ENCODE measurements around the gene ERMP1. TPM values are rescaled to one million over a fixed set of nuclear protein-coding genes. Genes with fewer than 3 reads are reported as not detected.
A peak's percentile ranks its signal among the peaks of the same experiment; 100 is the strongest.

Gene ERMP1
- total RNA-seq, 1 donor from 2014 or later, result 7.3 TPM

GRCh38 chr9:5846501-5846921 lies 13.6 kb upstream of the ERMP1 start:
- ATAC-seq (ENCODE audit: low read depth), result no peak
- no peaks in the 10 kb centered on the region for H3K36me3 Mint-ChIP-seq (ENCODE audit: low read depth)
- no peak for TF ChIP-seq CTCF (IDR thresholded peaks at IDR 0.05)
- POLR2A ChIA-PET, result interaction anchor here (0.9 kb wide), 1 partner anchor 409 kb away, joined by 3 read pairs; the partner anchor contains the start of gene PLGRKT
- CTCF ChIA-PET, result no interaction called here
- no peak overlapping the region for H3K4me3 Mint-ChIP-seq
- no peak for DNase-seq
- H3K4me1 Mint-ChIP-seq, result peaks cover 28% of the 10 kb centered on the region
- intact Hi-C loops (cut with micrococcal nuclease), result no loop called here
- H3K9me3 Mint-ChIP-seq, result no peaks in the 10 kb centered on the region
- no peaks in the 10 kb centered on the region for H3K27me3 Mint-ChIP-seq
- no peak overlapping the region for H3K27ac Mint-ChIP-seq

GRCh38 chr9:5846096-5846495 lies 13.2 kb upstream of the ERMP1 start:
- DNase-seq (no peak), ATAC-seq (ENCODE audit: low read depth) (no peak)
- no peak for TF ChIP-seq CTCF (IDR thresholded peaks at IDR 0.05)
- no peak overlapping the region for H3K4me3 Mint-ChIP-seq
- intact Hi-C loops (cut with micrococcal nuclease), result no loop called here
- CTCF ChIA-PET, result no interaction called here
- H3K27ac Mint-ChIP-seq, result no peak overlapping the region
- H3K4me1 Mint-ChIP-seq, result peaks cover 28% of the 10 kb centered on the region
- no peaks in the 10 kb centered on the region for H3K36me3 Mint-ChIP-seq (ENCODE audit: low read depth)
- H3K9me3 Mint-ChIP-seq, result no peaks in the 10 kb centered on the region
- POLR2A ChIA-PET, result interaction anchor here (0.6 to 0.9 kb wide), 2 partner anchors 97 to 408 kb away, joined by 3 to 15 read pairs; partner anchors contain the start of gene PLGRKT
- no peaks in the 10 kb centered on the region for H3K27me3 Mint-ChIP-seq

- Mint-ChIP-seq H3K27me3 (no peaks in the 10 kb centered on the region), H3K4me1 (peaks cover 28% of the 10 kb centered on the region), H3K4me3 (no peak overlapping the region), H3K9me3 (no peaks in the 10 kb centered on the region), H3K27ac (no peak overlapping the region), H3K36me3 (ENCODE audit: low read depth) (no peaks in the 10 kb centered on the region)
- DNase-seq, result no peak
- POLR2A ChIA-PET, result interaction anchor here (0.7 kb wide), 1 partner anchor 1200 kb away, joined by 3 read pairs; no protein-coding TSS in a partner anchor
- no peak for ATAC-seq (ENCODE audit: low read depth)
- no peak for TF ChIP-seq CTCF (IDR thresholded peaks at IDR 0.05)
- CTCF ChIA-PET, result no interaction called here
- intact Hi-C loops (cut with micrococcal nuclease), result no loop called here
Observed at GRCh38 chr9:5845157-5845531, 12.2 kb upstream of the ERMP1 start.

GRCh38 chr9:5843794-5844471 lies 11.0 kb upstream of the ERMP1 start:
- no peak for TF ChIP-seq CTCF (IDR thresholded peaks at IDR 0.05)
- Mint-ChIP-seq H3K27me3 (no peaks in the 10 kb centered on the region), H3K4me3 (peak overlapping the region; percentile 41), H3K36me3 (ENCODE audit: low read depth) (no peaks in the 10 kb centered on the region), H3K9me3 (no peaks in the 10 kb centered on the region), H3K27ac (no peak overlapping the region), H3K4me1 (peaks cover 28% of the 10 kb centered on the region)
- DNase-seq (no peak), ATAC-seq (ENCODE audit: low read depth) (no peak)
- POLR2A ChIA-PET, result no interaction called here
- intact Hi-C loops (cut with micrococcal nuclease), result no loop called here
- CTCF ChIA-PET, result no interaction called here

GRCh38 chr9:5842929-5843793 lies 10.2 kb upstream of the ERMP1 start:
- H3K27ac Mint-ChIP-seq, result no peak overlapping the region
- intact Hi-C loops (cut with micrococcal nuclease), result no loop called here
- DNase-seq (no peak), ATAC-seq (ENCODE audit: low read depth) (no peak)
- TF ChIP-seq CTCF (IDR thresholded peaks at IDR 0.05), result no peak
- H3K9me3 Mint-ChIP-seq, result no peaks in the 10 kb centered on the region
- ChIA-PET POLR2A (interaction anchor here (0.8 kb wide), 1 partner anchor 256 kb away, joined by 7 read pairs; no protein-coding TSS in a partner anchor), CTCF (no interaction called here)
- no peaks in the 10 kb centered on the region for H3K27me3 Mint-ChIP-seq
- H3K4me3 Mint-ChIP-seq, result no peak overlapping the region
- peaks cover 28% of the 10 kb centered on the region for H3K4me1 Mint-ChIP-seq
- no peaks in the 10 kb centered on the region for H3K36me3 Mint-ChIP-seq (ENCODE audit: low read depth)
